ENCODE measurements around the gene TRNAU1AP.

TRNAU1AP gene

GRCh38 chr1:28565040-28565439, 12.2 kb downstream of the TRNAU1AP start:
- TF ChIP-seq ZBTB7A (IDR thresholded peaks at IDR 0.05; ENCODE audit: low read depth) (no peak), REST (IDR thresholded peaks at IDR 0.05; ENCODE audit: low read depth) (no peak), CEBPB (IDR thresholded peaks at IDR 0.05) (no peak), NFIC (IDR thresholded peaks at IDR 0.05) (no peak)

GRCh38 chr1:28565726-28566125, 12.8 kb downstream of the TRNAU1AP start:
- no peak for TF ChIP-seq CREB1 (IDR thresholded peaks at IDR 0.05; ENCODE audit: low read depth)

- TF ChIP-seq FOXM1 (IDR thresholded peaks at IDR 0.05; ENCODE audit: borderline replicate concordance, low read depth) (no peak), CEBPB (IDR thresholded peaks at IDR 0.05) (no peak), ZBTB7A (IDR thresholded peaks at IDR 0.05; ENCODE audit: low read depth) (no peak), TAF1 (IDR thresholded peaks at IDR 0.05; ENCODE audit: low read depth) (no peak), EP300 (IDR thresholded peaks at IDR 0.05; ENCODE audit: borderline replicate concordance) (no peak), RAD21 (IDR thresholded peaks at IDR 0.05; ENCODE audit: low read depth) (no peak), EGR1 (IDR thresholded peaks at IDR 0.05) (no peak), CREB1 (IDR thresholded peaks at IDR 0.05; ENCODE audit: low read depth) (no peak), TEAD4 (IDR thresholded peaks at IDR 0.05) (no peak), TCF12 (IDR thresholded peaks at IDR 0.05; ENCODE audit: low read depth) (no peak), NFIC (IDR thresholded peaks at IDR 0.05) (no peak), MAX (IDR thresholded peaks at IDR 0.05) (no peak), USF1 (IDR thresholded peaks at IDR 0.05) (no peak), YY1 (IDR thresholded peaks at IDR 0.05; ENCODE audit: low read depth) (no peak), REST (IDR thresholded peaks at IDR 0.05; ENCODE audit: low read depth) (no peak)
These were observed 14.0 kb downstream of the TRNAU1AP start for GRCh38 chr1:28566931-28567330.

GRCh38 chr1:28571911-28572310, 19.0 kb downstream of the TRNAU1AP start:
- no peak for TF ChIP-seq REST (IDR thresholded peaks at IDR 0.05; ENCODE audit: low read depth)
- TF ChIP-seq TAF1 (IDR thresholded peaks at IDR 0.05; ENCODE audit: low read depth) = no peak
- TF ChIP-seq NFIC (IDR thresholded peaks at IDR 0.05) = no peak
- no peak for TF ChIP-seq EP300 (IDR thresholded peaks at IDR 0.05; ENCODE audit: borderline replicate concordance)
- TF ChIP-seq FOXM1 (IDR thresholded peaks at IDR 0.05; ENCODE audit: borderline replicate concordance, low read depth) = no peak
- TF ChIP-seq TEAD4 (IDR thresholded peaks at IDR 0.05) = no peak
- no peak for TF ChIP-seq MAX (IDR thresholded peaks at IDR 0.05)
- TF ChIP-seq EGR1 (IDR thresholded peaks at IDR 0.05) = no peak
- no peak for TF ChIP-seq RAD21 (IDR thresholded peaks at IDR 0.05; ENCODE audit: low read depth)
- no peak for TF ChIP-seq YY1 (IDR thresholded peaks at IDR 0.05; ENCODE audit: low read depth)
- TF ChIP-seq CREB1 (IDR thresholded peaks at IDR 0.05; ENCODE audit: low read depth) = no peak
- TF ChIP-seq ZBTB7A (IDR thresholded peaks at IDR 0.05; ENCODE audit: low read depth) = no peak
- TF ChIP-seq TCF12 (IDR thresholded peaks at IDR 0.05; ENCODE audit: low read depth) = no peak
- TF ChIP-seq USF1 (IDR thresholded peaks at IDR 0.05) = no peak
- TF ChIP-seq CEBPB (IDR thresholded peaks at IDR 0.05) = no peak

GRCh38 chr1:28572891-28573290, 20.0 kb downstream of the TRNAU1AP start:
- TF ChIP-seq CEBPB (IDR thresholded peaks at IDR 0.05) = peak; percentile 90
- TF ChIP-seq TEAD4 (IDR thresholded peaks at IDR 0.05) = peak; percentile 52; the same call in 1 of the 2 replicates
